Gastroesophageal sphincter (tissue), 4 donors: ENCODE results near the gene BICC1. TPM values are rescaled to one million over a fixed set of nuclear protein-coding genes. Genes with fewer than 3 reads are reported as not detected.
"Not testable (repeated sequence)": the region's sequence is repeated elsewhere in the genome, so short reads cannot be mapped to it uniquely, and the experiment has no call there.

ENCODE experiments used
- ATAC-seq: fragments of 150-250 bp; one replicate; pipeline ENCODE4 v1.9.1; 2016; ENCODE audit warnings: mild to moderate bottlenecking, moderate library complexity
- H3K27ac ChIP-seq, 4 donors: fragments of 200-600 bp; sonication (generic) in 3 of 4; 1 replicate in 3 of 4; 2 replicates in 1 of 4; pipeline ENCODE4 v1.5.1; 2016 to 2019
- H3K27me3 ChIP-seq: fragments of 200-600 bp; sonication (generic); one replicate; pipeline ENCODE4 v1.5.1; 2019
- H3K36me3 ChIP-seq, 2 donors: fragments of 200-600 bp; sonication (generic); one replicate each; pipeline ENCODE4 v1.5.1; 2019; ENCODE audit warnings: control low read depth in 1 of 2
- H3K4me1 ChIP-seq, 3 donors: fragments of 200-600 bp; sonication (generic); 1 replicate in 2 of 3; 2 replicates in 1 of 3; pipeline ENCODE4 v1.5.1; 2016 to 2019; ENCODE audit warnings: control low read depth in 2 of 3
- H3K4me3 ChIP-seq, 2 donors: fragments of 200-600 bp; sonication (generic); one replicate each; pipeline ENCODE4 v1.5.1; 2019; ENCODE audit warnings: mild to moderate bottlenecking in 1 of 2, moderate library complexity in 1 of 2
- H3K9me3 ChIP-seq, 3 donors: fragments of 200-600 bp; sonication (generic); one replicate each; pipeline ENCODE4 v1.5.1; 2017 to 2019; ENCODE audit warnings: control low read depth in 2 of 3
- EP300 ChIP-seq: sonication (generic); formaldehyde crosslinking; IDR thresholded peaks from one replicate; pipeline ENCODE4 v1.6.1; 2017; ENCODE audit warnings: antibody characterized with exemption, mild to moderate bottlenecking
- POLR2A ChIP-seq, 2 donors: fragments of 450-650 bp; IDR thresholded peaks; one replicate each; pipeline ENCODE4 v1.6.1; 2017; ENCODE audit warnings: antibody characterized with exemption in 2 of 2, mild to moderate bottlenecking in 2 of 2, moderate library complexity in 1 of 2
- POLR2AphosphoS5 ChIP-seq: sonication (generic); formaldehyde crosslinking; IDR thresholded peaks from one replicate; pipeline ENCODE4 v1.6.1; 2017; ENCODE audit warnings: antibody characterized with exemption
- WGBS, 2 donors: methylation state at CpG; one replicate each; pipeline ENCODE4 v1.1.5; 2018; ENCODE audit warnings: low coverage in 1 of 2; 5-methylcytosine and 5-hydroxymethylcytosine counted together
- total RNA-seq, 4 donors: library from RNA; depleted of rRNA; stranded (reverse); fragments of >200 nt; gene quantifications; one replicate each; pipeline ENCODE4 v1.1.0, GENCODE V29; 2016
- TF ChIP-seq, protein P1 (sequence below), 4 experiments: fragments of 200-600 bp in 2 of 4; fragments of 450-650 bp in 2 of 4; sonication (generic) in 1 of 4; IDR thresholded peaks; one replicate each; pipeline ENCODE4 v1.5.1; 2017 to 2019; ENCODE audit warnings: antibody characterized with exemption in 4 of 4, mild to moderate bottlenecking in 2 of 4, moderate library complexity in 2 of 4

The BICC1 gene
- total RNA-seq, 4 donors from 2014 or later = 18.6 to 27.8 (median 22.5) TPM

DNA sequence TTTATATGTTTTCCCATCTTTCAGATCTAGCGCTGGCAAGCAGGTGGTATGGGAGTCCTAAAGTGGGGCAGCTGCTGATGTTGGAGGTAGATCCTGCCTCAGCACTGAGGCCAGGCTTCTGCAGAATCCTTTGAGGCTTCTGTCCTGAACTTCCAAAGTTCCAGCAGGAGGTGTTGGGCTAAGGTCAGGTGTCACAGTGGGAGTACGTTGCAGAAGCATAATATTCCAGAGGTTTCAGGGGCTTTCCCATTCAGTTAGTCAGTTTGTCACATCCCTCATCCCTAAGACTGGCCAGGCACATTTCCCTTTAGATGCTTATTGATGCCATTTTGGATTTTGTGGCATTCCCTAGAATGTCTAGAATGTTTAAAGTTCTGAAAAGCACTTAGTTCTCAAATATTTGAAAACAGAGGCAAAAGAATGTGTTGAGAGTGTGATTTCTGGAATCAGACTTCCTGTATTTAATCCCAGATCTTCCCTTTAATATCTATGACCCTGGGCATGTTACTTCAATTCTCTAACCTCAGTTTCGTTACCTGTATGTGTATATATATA, 344.7 kb downstream of the BICC1 start:
- Histone ChIP-seq H3K27me3 (no peaks in the 10 kb centered on the region), H3K36me3 (no peaks in the 10 kb centered on the region), H3K27ac (peak overlapping the region in 2 of 4 donors; percentile 34 to 35), H3K4me3 (no peak overlapping the region), H3K9me3 (peaks cover 0 to 14% (median 0%) of the 10 kb centered on the region in 3 donors), H3K4me1 (peaks cover 0 to 13% (median 0%) of the 10 kb centered on the region in 3 donors)
- WGBS, 2 donors = 52 to 70% methylated on average over 2 of the region's 3 CpGs
- TF ChIP-seq EP300 (no peak), POLR2A (IDR thresholded peaks at IDR 0.05) (no peak), POLR2AphosphoS5 (no peak)
- TF ChIP-seq, protein P1, sequence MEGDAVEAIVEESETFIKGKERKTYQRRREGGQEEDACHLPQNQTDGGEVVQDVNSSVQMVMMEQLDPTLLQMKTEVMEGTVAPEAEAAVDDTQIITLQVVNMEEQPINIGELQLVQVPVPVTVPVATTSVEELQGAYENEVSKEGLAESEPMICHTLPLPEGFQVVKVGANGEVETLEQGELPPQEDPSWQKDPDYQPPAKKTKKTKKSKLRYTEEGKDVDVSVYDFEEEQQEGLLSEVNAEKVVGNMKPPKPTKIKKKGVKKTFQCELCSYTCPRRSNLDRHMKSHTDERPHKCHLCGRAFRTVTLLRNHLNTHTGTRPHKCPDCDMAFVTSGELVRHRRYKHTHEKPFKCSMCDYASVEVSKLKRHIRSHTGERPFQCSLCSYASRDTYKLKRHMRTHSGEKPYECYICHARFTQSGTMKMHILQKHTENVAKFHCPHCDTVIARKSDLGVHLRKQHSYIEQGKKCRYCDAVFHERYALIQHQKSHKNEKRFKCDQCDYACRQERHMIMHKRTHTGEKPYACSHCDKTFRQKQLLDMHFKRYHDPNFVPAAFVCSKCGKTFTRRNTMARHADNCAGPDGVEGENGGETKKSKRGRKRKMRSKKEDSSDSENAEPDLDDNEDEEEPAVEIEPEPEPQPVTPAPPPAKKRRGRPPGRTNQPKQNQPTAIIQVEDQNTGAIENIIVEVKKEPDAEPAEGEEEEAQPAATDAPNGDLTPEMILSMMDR (IDR thresholded peaks at IDR 0.05) = no peak
- no peak for ATAC-seq

DNA sequence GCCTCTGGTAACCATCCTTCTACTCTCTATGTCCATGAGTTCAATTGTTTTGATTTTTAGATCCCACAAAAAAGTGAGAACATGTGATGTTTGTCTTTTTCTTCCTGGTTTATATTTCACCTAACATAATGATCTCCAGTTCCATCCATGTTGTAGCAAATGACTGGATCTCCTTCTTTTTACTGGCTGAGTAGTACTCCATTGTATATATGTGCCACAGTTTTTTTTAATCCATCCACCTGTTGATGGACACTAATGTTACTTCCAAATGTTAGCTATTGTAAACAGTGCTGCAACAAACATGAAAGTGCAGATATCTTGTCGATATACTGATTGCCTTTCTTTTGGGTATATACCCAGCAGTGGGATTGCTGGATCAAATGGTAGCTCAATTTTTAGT, 345.5 kb downstream of the BICC1 start:
- not testable (repeated sequence) for H3K4me3 ChIP-seq, H3K36me3 ChIP-seq, H3K27me3 ChIP-seq, ATAC-seq, H3K27ac ChIP-seq
- 92 to 100% methylated on average over 1 of the region's 1 CpG for WGBS, 2 donors
- peaks cover 0 to 14% (median 0%) of the 10 kb centered on the region in 3 donors for H3K9me3 ChIP-seq
- H3K4me1 ChIP-seq = peaks cover 0 to 13% (median 0%) of the 10 kb centered on the region in 3 donors

DNA sequence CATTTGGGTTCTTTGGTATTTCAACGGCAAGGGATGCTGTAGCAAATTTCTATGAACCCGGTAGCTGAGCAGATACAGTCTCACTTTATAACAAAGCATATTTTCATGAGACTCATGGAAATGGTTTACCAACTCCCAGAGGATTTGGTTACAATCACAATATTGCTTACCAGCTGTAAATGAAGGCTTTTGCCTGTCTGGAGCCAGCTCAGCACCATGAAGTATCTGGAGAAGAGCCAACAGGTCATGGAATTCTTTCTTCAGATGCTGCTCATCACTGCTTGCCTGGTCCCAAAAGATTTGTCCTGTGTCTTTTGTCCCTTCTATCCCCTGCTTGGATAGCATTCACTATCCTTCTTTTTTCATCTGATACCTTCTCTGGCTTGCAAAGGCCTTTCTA, 346.9 kb downstream of the BICC1 start:
- Histone ChIP-seq H3K4me1 (peaks cover 0 to 13% (median 0%) of the 10 kb centered on the region in 3 donors), H3K27me3 (no peaks in the 10 kb centered on the region), H3K36me3 (no peaks in the 10 kb centered on the region), H3K9me3 (peaks cover 0 to 14% (median 0%) of the 10 kb centered on the region in 3 donors), H3K27ac (no peak overlapping the region), H3K4me3 (no peak overlapping the region)
- 65 to 100% methylated on average over 2 of the region's 2 CpGs for WGBS, 2 donors
- ATAC-seq = no peak
- no peak for TF ChIP-seq POLR2AphosphoS5
- TF ChIP-seq POLR2A (IDR thresholded peaks at IDR 0.05) = no peak
- TF ChIP-seq EP300 = no peak
- TF ChIP-seq, protein P1 (IDR thresholded peaks at IDR 0.05) = no peak

DNA sequence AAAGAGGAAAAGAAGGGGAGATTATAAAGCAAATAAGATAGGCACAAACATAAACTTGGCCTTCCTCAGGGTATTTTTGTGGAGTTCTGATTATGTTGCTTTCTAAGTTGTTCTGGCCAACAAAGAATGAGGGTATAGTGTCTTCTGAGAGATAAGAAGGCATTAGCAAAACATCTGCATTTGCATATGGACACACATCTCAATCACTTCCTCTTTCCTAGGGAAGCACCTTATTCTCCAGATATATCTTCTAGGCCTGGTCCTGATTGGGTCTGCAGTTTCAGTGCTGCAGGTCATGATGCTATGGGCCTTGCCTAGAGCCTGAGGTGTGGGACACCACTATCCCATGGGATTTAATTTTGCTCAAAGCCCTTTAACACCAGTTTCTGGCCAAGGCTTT, 355.0 kb downstream of the BICC1 start:
- H3K9me3 ChIP-seq = peaks cover 0 to 5% (median 0%) of the 10 kb centered on the region in 3 donors
- TF ChIP-seq POLR2A (IDR thresholded peaks at IDR 0.05) = no peak
- no peak for TF ChIP-seq EP300
- no peak for TF ChIP-seq POLR2AphosphoS5
- TF ChIP-seq, protein P1 (IDR thresholded peaks at IDR 0.05) = no peak
- no peak for ATAC-seq
- H3K27me3 ChIP-seq = no peaks in the 10 kb centered on the region
- H3K36me3 ChIP-seq = no peaks in the 10 kb centered on the region
- H3K27ac ChIP-seq = no peak overlapping the region
- H3K4me3 ChIP-seq = no peak overlapping the region
- no peaks in the 10 kb centered on the region for H3K4me1 ChIP-seq

DNA sequence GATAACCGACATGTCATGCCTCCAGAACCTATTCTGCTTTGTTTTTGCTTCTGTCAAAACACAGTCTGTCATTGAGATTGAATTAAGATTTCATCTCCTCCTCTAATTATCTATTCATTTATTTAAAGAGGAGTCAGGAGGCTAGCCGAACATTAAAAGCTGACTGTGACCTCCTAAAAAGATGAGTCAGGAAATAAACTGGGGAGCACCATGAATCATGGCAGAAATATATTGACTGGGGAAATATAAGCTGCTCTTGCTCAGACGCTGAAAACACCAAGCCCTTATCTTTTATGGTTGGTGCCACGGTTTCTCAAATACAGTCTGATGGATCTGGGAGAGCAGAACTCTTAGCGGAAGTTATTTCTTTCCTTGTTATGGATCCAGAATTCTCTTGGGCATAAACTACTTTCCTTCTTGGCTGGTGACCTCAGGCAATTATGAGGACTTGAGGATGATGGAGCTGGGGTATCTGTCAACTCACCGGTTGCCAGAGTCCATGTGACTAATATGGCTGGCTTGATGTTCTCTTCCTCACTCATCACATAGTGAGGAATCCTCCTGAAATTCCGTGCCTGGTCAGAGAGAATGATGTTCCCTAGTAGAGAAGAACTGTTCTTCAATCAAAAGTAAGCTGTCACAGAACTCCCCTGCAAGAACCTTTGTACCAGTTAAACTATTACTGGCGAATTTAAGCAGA, 356.2 kb downstream of the BICC1 start:
- no peak overlapping the region for H3K4me3 ChIP-seq
- H3K4me1 ChIP-seq = no peaks in the 10 kb centered on the region
- TF ChIP-seq POLR2A (IDR thresholded peaks at IDR 0.05) (no peak), POLR2AphosphoS5 (no peak), EP300 (no peak)
- TF ChIP-seq, protein P1 (IDR thresholded peaks at IDR 0.05) = no peak
- no peaks in the 10 kb centered on the region for H3K27me3 ChIP-seq
- ATAC-seq = no peak
- WGBS, 2 donors = 38 to 66% methylated on average over 6 to 8 of the region's 8 CpGs
- no peak overlapping the region for H3K27ac ChIP-seq
- H3K36me3 ChIP-seq = no peaks in the 10 kb centered on the region
- H3K9me3 ChIP-seq = peaks cover 0 to 11% (median 0%) of the 10 kb centered on the region in 3 donors
